Mesendoderm (in vitro differentiated cells): ENCODE results near the gene SLC25A13.

Experiments used
- DNase-seq: peaks from one replicate; pipeline ENCODE4 v3.0.0; 2013
- H2AK5ac ChIP-seq: 2 replicates; pipeline ENCODE4 v1.6.1; 2013; ENCODE audit warnings: low read length, inconsistent platforms
- H2BK120ac ChIP-seq: 2 replicates; pipeline ENCODE4 v1.6.1; 2013; ENCODE audit warnings: low read depth, mild to moderate bottlenecking, low read length, moderate library complexity, mixed read lengths
- H2BK15ac ChIP-seq: replicated peaks from 2 replicates; pipeline ENCODE4 v1.6.1; 2013; ENCODE audit warnings: low read depth, mild to moderate bottlenecking, moderate library complexity
- H2BK5ac ChIP-seq: 2 replicates; pipeline ENCODE4 v1.6.1; 2013; ENCODE audit warnings: low read length, inconsistent platforms
- H3K18ac ChIP-seq: 2 replicates; pipeline ENCODE4 v1.6.1; 2013; ENCODE audit warnings: mild to moderate bottlenecking, low read length, mixed read lengths
- H3K23ac ChIP-seq: one replicate; pipeline ENCODE4 v1.6.1; 2013; ENCODE audit warnings: low read length
- H3K27ac ChIP-seq: 2 replicates; pipeline ENCODE4 v1.5.1; 2013; ENCODE audit warnings: low read depth, mild to moderate bottlenecking, inconsistent platforms, low read length, moderate library complexity
- H3K27me3 ChIP-seq: 2 replicates; pipeline ENCODE4 v1.6.1; 2013; ENCODE audit warnings: low read length, control low read depth, mild to moderate bottlenecking, inconsistent platforms; ENCODE audit not compliant: insufficient read depth, poor library complexity
- H3K36me3 ChIP-seq: 2 replicates; pipeline ENCODE4 v1.6.1; 2013; ENCODE audit warnings: low read length, inconsistent platforms; ENCODE audit not compliant: control insufficient read depth, insufficient read depth
- H3K4ac ChIP-seq: one replicate; pipeline ENCODE4 v1.6.1; 2013; ENCODE audit warnings: low read depth, mild to moderate bottlenecking, low read length, moderate library complexity
- H3K4me1 ChIP-seq: 2 replicates; pipeline ENCODE4 v1.6.1; 2013; ENCODE audit warnings: low read depth, low read length, inconsistent platforms; ENCODE audit not compliant: control insufficient read depth
- H3K4me2 ChIP-seq: 2 replicates; pipeline ENCODE4 v1.6.1; 2013; ENCODE audit warnings: low read length
- H3K4me3 ChIP-seq: 2 replicates; pipeline ENCODE4 v1.5.1; 2013; ENCODE audit warnings: mild to moderate bottlenecking, low read length
- H3K56ac ChIP-seq: one replicate; pipeline ENCODE4 v1.6.1; 2013; ENCODE audit warnings: low read length
- H3K79me1 ChIP-seq: 2 replicates; pipeline ENCODE4 v1.6.1; 2013; ENCODE audit warnings: low read length, inconsistent platforms
- H3K79me2 ChIP-seq: 2 replicates; pipeline ENCODE4 v1.6.1; 2013; ENCODE audit warnings: mild to moderate bottlenecking, low read length; ENCODE audit not compliant: control insufficient read depth, insufficient read depth
- H3K9ac ChIP-seq: 2 replicates; pipeline ENCODE4 v1.6.1; 2013; ENCODE audit warnings: low read length, inconsistent platforms
- H4K5ac ChIP-seq: one replicate; pipeline ENCODE4 v1.6.1; 2013; ENCODE audit warnings: low read length
- H4K8ac ChIP-seq: one replicate; pipeline ENCODE4 v1.6.1; 2013; ENCODE audit warnings: low read depth, mild to moderate bottlenecking, control low read depth, low read length, moderate library complexity
- WGBS: extraction: QIAGEN DNeasy Blood & Tissue Kit; methylation state at CpG from one replicate; pipeline ENCODE4 v1.1.7; 2013; ENCODE audit warnings: low lambda C conversion rate, missing lambda C conversion rate; ENCODE audit not compliant: insufficient coverage; ENCODE audit errors: extremely low coverage; 5-methylcytosine and 5-hydroxymethylcytosine counted together

SLC25A13 gene

GRCh38 chr7:96233084-96233483 is 88.8 kb downstream of the SLC25A13 start:
- Histone ChIP-seq H3K4ac (no peak overlapping the region), H3K79me2 (no peaks in the 10 kb centered on the region), H3K23ac (no peak overlapping the region), H3K4me1 (no peaks in the 10 kb centered on the region), H4K8ac (no peak overlapping the region), H2BK5ac (no peak overlapping the region), H3K4me2 (no peak overlapping the region), H3K56ac (no peak overlapping the region), H2AK5ac (no peak overlapping the region), H2BK120ac (no peak overlapping the region), H3K18ac (no peak overlapping the region), H3K79me1 (peaks cover 8% of the 10 kb centered on the region), H3K36me3 (peaks cover 7% of the 10 kb centered on the region), H2BK15ac (no peak overlapping the region), H3K27ac (no peak overlapping the region), H4K5ac (no peak overlapping the region), H3K9ac (no peak overlapping the region), H3K27me3 (no peaks in the 10 kb centered on the region), H3K4me3 (no peak overlapping the region)
- no peak for DNase-seq
- no CpG with 5 or more reads among the region's 3 CpGs for WGBS

- H4K5ac ChIP-seq: no peak overlapping the region
- H2AK5ac ChIP-seq: no peak overlapping the region
- H3K4me1 ChIP-seq: no peaks in the 10 kb centered on the region
- no peak for DNase-seq
- H3K4me2 ChIP-seq: no peak overlapping the region
- H2BK15ac ChIP-seq: no peak overlapping the region
- peaks cover 2% of the 10 kb centered on the region for H3K79me1 ChIP-seq
- H3K23ac ChIP-seq: no peak overlapping the region
- no peak overlapping the region for H3K56ac ChIP-seq
- H4K8ac ChIP-seq: no peak overlapping the region
- no peak overlapping the region for H3K4me3 ChIP-seq
- H2BK5ac ChIP-seq: no peak overlapping the region
- H3K79me2 ChIP-seq: no peaks in the 10 kb centered on the region
- H3K27me3 ChIP-seq: no peaks in the 10 kb centered on the region
- no peak overlapping the region for H3K27ac ChIP-seq
- no peak overlapping the region for H2BK120ac ChIP-seq
- no CpG with 5 or more reads among the region's 22 CpGs for WGBS
- no peak overlapping the region for H3K9ac ChIP-seq
- H3K18ac ChIP-seq: no peak overlapping the region
- H3K4ac ChIP-seq: no peak overlapping the region
- H3K36me3 ChIP-seq: peaks cover 4% of the 10 kb centered on the region
These were observed 93.1 kb downstream of the SLC25A13 start for GRCh38 chr7:96228760-96229159.

GRCh38 chr7:96225251-96225650 is 96.6 kb downstream of the SLC25A13 start:
- Histone ChIP-seq H2AK5ac (no peak overlapping the region), H4K5ac (no peak overlapping the region), H3K36me3 (peaks cover 2% of the 10 kb centered on the region), H3K4ac (no peak overlapping the region), H3K79me2 (no peaks in the 10 kb centered on the region), H2BK15ac (no peak overlapping the region), H3K23ac (no peak overlapping the region), H2BK5ac (no peak overlapping the region), H3K27ac (no peak overlapping the region), H3K4me1 (no peaks in the 10 kb centered on the region), H3K4me2 (no peak overlapping the region), H4K8ac (no peak overlapping the region), H3K18ac (no peak overlapping the region), H3K4me3 (no peak overlapping the region), H3K79me1 (peaks cover 2% of the 10 kb centered on the region), H3K9ac (no peak overlapping the region), H3K27me3 (no peaks in the 10 kb centered on the region), H3K56ac (no peak overlapping the region), H2BK120ac (no peak overlapping the region)
- DNase-seq: no peak
- WGBS: no CpG with 5 or more reads among the region's 5 CpGs

DNA sequence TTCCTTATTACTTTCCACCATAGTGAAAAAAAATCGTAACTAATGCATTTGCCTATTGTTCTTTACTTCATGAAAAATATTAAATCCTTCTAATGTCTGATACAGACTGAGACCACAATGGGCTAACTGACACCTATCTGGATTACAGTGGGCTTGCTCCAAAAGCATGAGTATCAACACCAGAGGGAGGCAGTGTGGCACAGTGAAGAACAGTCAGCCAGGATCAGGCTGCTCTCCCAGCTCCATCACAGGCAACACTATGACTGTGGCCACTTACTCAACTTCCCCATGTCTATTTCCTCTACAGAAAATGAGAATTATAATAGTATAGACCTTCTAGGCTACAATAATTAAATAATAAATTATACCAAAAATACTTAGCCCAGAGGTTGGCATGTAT is 97.2 kb downstream of the SLC25A13 start:
- Histone ChIP-seq H3K4ac (no peak overlapping the region), H3K27ac (no peak overlapping the region), H3K27me3 (no peaks in the 10 kb centered on the region), H3K56ac (no peak overlapping the region), H4K8ac (no peak overlapping the region), H3K79me1 (peaks cover 2% of the 10 kb centered on the region), H3K18ac (no peak overlapping the region), H3K79me2 (no peaks in the 10 kb centered on the region), H3K4me3 (no peak overlapping the region), H2AK5ac (no peak overlapping the region), H3K36me3 (peaks cover 2% of the 10 kb centered on the region), H2BK120ac (no peak overlapping the region), H3K4me1 (no peaks in the 10 kb centered on the region), H3K9ac (no peak overlapping the region), H4K5ac (no peak overlapping the region), H3K4me2 (no peak overlapping the region), H3K23ac (no peak overlapping the region), H2BK5ac (no peak overlapping the region), H2BK15ac (no peak overlapping the region)
- DNase-seq: peak; percentile 60
- WGBS: no CpG with 5 or more reads among the region's 1 CpG

DNA sequence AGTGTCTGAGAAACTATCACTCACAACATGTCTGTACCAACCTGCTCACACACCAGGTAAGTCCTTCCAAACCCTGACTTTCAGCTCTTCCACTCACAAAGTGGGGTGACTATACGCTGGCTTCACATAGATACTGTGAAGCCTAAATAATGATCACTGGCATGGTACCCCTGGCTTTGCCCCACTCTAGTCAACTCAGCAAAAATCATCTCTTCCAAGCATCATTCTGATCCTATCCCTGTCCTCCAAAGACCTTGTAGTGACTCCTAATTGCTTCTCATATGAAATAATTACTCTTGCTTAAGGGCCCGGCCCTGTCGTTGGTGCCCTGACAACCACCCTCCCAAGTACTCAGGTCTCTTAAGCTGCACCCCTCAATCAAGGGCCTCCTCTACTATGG is 97.8 kb downstream of the SLC25A13 start:
- Histone ChIP-seq H3K9ac (no peak overlapping the region), H3K4ac (no peak overlapping the region), H3K27me3 (no peaks in the 10 kb centered on the region), H3K36me3 (no peaks in the 10 kb centered on the region), H3K4me3 (no peak overlapping the region), H3K4me2 (no peak overlapping the region), H2AK5ac (no peak overlapping the region), H4K8ac (no peak overlapping the region), H3K18ac (no peak overlapping the region), H4K5ac (no peak overlapping the region), H3K23ac (no peak overlapping the region), H3K79me1 (peaks cover 2% of the 10 kb centered on the region), H3K56ac (no peak overlapping the region), H2BK120ac (no peak overlapping the region), H2BK15ac (no peak overlapping the region), H3K79me2 (no peaks in the 10 kb centered on the region), H3K4me1 (no peaks in the 10 kb centered on the region), H3K27ac (no peak overlapping the region), H2BK5ac (no peak overlapping the region)
- DNase-seq: no peak
- WGBS: no CpG with 5 or more reads among the region's 3 CpGs

DNA sequence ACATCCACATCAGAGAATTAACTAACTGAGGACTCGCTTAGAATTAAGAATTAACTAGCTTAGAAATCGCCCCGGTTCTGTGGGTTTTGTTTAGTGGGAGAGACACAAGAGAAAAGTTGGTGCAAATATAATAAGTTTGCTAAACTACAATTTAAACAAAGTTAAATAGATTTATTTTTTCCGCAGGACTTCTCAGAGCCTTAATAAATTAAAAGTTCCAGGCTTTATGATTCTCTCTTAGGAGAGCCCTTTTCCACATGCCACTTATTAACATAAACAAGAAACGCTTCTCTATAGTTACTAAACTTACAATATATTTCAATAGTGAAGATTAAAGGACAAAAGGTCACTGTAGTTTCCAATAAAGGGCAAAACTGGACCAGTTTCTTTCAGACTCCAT is 100.0 kb downstream of the SLC25A13 start:
- no peak overlapping the region for H3K9ac ChIP-seq
- no peak for DNase-seq
- H4K5ac ChIP-seq: no peak overlapping the region
- no peaks in the 10 kb centered on the region for H3K36me3 ChIP-seq
- H3K56ac ChIP-seq: no peak overlapping the region
- H3K79me1 ChIP-seq: peaks cover 2% of the 10 kb centered on the region
- no peak overlapping the region for H3K4ac ChIP-seq
- H3K4me1 ChIP-seq: no peaks in the 10 kb centered on the region
- H3K4me2 ChIP-seq: no peak overlapping the region
- no CpG with 5 or more reads among the region's 5 CpGs for WGBS
- H3K27ac ChIP-seq: no peak overlapping the region
- H3K4me3 ChIP-seq: no peak overlapping the region
- H2BK15ac ChIP-seq: no peak overlapping the region
- H3K18ac ChIP-seq: no peak overlapping the region
- no peak overlapping the region for H2AK5ac ChIP-seq
- H3K23ac ChIP-seq: no peak overlapping the region
- H3K79me2 ChIP-seq: no peaks in the 10 kb centered on the region
- no peak overlapping the region for H2BK5ac ChIP-seq
- no peak overlapping the region for H2BK120ac ChIP-seq
- H3K27me3 ChIP-seq: no peaks in the 10 kb centered on the region
- peak overlapping the region; percentile 96 for H4K8ac ChIP-seq
